ENCODE data around the gene RBSN. TPM values are rescaled to one million over a fixed set of nuclear protein-coding genes. Genes with fewer than 3 reads are reported as not detected.

RBSN gene
- total RNA-seq, 1 donor from 2014 or later = 17.7 TPM

DNA sequence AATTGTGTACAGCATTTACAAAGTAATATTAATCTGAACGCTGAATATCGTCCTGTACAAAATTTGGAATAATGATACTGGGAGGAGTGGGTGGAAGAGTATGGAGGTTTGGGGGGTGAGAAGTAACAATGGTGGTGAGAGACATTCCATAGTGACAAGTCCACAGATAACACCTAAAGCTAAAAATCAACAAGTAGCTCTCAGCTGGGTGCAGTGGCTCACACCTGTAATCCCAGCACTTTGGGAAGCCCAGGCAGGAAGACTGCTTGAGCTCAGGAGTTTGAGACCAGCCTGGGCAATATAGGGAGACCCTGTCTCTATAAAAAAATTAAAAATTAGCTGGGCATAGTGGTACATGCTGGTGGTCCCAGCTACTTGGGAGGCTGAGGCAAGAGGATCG is 38.9 kb downstream of the RBSN start:
- DNase-seq (ENCODE audit: low read depth in 2 of 2) = no peak

DNA sequence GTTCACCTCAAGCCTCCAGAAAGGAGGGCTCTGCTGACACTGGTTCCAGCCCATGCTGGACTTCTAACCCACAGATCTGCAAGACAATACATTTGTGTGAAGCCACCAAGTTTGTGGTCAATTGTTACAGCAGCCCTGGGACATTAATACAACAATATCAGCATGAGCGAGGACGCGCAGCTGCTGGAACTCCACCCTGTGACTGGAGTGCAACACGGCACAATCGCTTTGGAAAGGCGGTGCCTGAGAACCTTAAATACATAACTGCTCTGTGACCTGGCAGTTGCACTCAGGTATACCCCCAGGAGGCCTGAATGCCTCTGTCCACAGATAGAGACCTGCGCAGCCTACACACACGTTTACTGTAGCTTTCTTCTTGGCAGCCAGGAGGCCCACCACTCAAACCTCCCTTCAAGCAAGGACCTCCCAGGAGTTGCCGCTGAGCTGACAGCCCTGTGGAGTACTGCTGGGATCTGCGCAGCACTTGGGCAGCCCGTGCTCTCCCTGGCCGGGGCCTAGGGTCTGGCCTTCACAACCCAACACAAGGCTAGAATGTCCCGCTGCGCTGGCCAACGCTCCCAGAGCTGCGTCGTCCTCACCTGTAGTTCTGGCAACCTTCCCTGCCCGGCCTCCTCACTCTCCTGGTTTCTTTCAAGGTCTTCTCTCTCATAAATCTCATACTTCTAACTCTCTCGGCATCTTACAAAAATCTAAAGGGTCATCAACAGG is 42.1 kb downstream of the RBSN start:
- DNase-seq (ENCODE audit: low read depth in 2 of 2) = no peak

DNA sequence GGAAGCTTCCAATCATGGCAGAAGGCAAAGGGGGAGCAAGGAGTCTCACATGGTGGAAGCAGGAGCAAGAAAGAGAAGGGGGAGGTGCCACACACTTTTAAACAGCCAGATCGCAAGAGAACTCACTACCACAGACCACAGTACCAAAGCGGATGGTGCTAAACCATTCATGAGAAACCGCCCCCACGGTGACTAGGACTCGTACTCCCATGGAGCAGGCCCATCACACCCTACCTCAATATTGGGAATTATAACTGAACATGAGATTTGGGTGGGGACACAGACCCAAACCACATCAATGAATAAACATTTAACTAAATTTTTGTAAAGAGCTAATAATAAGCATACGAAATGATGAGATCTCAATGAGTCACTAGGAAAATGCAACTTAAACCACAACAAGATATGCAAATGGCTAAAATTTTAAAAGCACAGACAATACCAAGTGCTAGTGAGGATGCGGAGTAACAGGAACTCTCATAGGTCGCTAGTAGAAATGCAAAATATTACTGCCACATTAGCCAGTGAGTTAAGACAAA is 43.9 kb downstream of the RBSN start:
- DNase-seq (ENCODE audit: low read depth in 2 of 2) = no peak

DNA sequence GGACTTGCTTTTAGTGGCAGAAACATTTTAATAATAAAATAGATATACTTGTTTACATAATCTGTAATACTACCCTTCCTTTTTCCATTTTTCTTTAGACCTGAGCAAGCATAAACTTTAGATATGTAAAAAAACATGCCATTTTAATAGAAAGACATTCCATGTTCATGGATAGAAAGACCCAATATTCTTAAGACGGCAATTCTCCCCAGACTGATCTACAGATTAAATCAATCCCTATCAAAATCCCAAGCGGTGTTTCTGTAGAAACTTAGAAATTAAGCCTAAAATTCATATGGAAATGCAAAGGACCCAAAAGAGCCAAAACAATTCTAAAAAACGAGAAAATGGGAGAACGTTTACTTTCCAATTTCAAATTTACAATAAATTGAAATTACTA is 45.4 kb downstream of the RBSN start:
- no peak for DNase-seq (ENCODE audit: low read depth in 2 of 2)

DNA sequence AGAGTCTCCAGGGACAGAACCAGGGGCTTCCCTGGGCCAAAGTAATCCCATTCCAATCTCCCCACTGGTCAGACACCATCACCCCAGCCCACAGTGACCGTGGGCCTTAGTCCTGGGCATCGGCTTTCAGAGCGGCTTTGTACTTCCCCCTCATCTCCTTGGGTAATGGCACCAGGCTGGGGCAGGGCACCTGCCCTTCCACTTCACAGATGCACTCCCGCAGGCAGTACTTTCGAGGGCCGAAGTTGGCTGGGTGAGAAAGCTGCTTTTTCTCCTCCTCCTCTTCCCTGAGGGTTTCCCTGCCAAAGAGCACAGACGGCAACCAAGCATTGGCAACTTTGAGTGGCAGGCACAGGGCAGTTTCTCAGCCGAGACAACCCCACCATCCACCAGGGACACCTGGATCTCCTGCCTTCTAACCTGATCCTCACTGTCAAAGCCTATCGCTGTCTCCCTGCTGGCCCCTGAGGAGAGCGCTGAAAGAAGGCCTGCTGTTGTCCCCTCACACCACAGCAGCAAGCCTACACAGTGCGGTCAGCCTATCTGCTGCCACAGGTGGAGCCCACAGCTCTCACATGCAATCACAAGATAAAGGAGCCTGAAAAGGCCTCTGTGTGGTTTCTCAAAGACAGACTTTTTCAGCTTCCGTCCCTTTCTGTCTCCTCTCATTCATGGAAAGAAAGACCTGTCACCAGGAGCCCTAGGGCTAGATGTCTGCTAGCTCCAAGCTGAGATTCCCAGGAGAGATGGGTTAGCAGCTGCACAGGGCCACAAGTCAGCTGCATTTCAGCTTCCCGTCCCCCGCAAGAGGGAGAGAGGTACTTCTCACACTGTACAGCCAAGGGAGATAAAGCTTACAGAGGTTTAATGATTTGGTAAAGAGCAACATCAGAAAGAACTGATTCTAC is 46.4 kb downstream of the RBSN start:
- no peak for DNase-seq (ENCODE audit: low read depth in 2 of 2)

DNA sequence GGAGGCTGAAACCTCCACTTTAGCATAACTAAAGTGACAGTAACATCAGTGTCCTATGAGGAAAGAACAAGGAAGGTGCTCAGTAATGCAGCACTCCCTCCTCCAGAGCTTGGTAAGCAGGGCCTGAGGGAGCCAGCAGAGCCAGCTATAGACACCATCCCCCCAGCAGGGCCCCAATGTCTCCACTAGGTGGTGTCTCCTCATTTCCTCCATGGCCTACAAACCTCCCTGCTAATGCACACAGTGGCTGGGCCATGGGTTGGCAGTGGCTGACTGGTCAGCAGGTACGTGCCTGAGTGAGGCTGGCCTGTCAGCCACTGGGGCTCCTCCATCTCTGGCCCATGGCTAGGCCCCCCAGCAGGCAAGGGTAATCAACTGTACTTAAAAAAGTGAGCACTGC is 47.4 kb downstream of the RBSN start:
- DNase-seq (ENCODE audit: low read depth in 2 of 2) = peak; percentile 56 to 71

DNA sequence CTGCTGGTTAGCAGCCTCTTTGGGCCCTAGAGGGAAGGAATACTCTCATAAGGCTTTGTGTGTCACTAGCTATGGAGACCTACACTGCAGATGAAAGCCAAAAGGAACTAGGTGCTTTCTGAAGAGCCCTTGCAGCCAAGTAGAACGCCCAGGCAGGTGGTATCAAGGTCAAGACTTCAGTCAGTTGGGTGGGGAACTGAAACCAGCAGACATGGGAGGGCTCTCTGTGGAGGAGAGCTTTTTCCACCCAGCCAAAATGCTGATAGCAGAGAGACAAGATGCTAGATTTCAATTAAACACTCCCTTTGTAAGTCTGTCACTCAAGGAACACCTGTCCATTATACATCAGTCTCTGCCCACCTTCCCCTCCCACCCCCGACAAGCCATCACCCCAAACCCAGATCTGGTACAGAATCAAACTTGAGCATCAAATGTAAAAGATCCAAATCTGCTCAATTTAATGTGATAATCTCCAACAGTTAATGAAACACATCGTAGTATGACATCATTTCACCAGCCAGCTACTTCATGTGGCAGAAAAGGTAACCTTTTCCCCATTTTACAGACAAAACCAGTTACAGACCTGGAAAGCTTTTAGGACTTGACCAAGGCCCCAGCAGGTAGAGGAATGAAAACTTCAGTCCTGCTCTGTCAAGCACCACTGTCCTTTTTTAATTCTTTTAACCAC is 48.4 kb downstream of the RBSN start:
- no peak for DNase-seq (ENCODE audit: low read depth in 2 of 2)

DNA sequence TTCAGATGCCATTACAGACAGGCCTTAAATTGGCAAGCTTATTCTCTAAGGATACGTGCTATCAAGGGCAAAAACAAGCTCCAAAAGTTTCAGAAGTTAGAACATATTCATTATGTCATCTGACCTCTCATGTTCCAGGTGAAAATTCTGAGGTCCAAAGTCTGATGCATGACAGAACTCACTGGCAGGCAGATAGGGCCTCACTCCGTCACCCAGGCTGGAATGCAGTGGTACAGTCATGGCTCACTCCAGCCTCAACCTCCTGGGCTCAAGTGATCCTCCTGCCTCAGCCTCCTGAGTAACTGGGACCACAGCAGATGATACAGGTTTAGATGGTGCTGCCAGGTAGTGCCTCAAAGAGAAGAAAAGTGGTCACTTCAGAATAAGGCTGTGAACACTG is 49.4 kb downstream of the RBSN start:
- no peak for DNase-seq (ENCODE audit: low read depth in 2 of 2)

DNA sequence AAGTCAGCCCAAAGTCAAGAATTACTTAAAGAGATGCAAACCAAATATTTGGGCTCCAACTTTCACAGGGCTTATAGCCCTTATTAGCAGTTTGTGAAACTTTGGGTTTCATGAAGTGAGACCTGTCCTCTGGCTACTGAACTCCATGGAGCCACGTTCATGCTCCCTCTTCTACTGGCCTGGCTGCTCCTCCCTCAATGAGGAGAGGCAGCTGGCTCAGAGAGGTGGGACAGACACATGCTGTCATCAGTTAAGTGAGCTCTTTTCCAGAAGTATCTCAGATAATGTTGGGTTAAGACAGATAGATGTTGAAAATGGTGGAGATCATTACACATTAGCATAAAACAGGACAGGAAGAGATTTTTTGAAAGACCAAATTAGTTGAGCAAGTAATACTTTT is 53.3 kb downstream of the RBSN start:
- no peak for DNase-seq (ENCODE audit: low read depth in 2 of 2)

DNA sequence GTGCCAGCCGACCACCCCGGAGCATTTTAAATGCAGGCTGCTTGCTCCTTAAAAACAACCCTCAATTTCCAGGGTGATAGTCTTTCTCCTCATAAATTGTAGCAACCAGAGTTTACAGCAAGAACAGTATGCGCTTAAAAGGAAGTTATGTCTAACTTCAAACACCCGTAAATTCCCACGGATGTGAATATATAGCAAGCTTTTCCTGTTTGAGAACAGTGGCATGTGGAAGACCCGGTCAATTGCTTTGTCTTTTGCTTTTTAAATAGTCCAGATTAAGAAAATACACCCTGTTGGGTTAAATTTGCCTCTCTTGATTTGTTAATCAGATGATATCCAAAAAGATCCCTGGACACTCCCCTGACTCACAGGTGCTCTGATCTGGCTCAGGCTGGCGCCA is 54.6 kb downstream of the RBSN start:
- DNase-seq (ENCODE audit: low read depth in 2 of 2) = peak; percentile 57 to 60

DNA sequence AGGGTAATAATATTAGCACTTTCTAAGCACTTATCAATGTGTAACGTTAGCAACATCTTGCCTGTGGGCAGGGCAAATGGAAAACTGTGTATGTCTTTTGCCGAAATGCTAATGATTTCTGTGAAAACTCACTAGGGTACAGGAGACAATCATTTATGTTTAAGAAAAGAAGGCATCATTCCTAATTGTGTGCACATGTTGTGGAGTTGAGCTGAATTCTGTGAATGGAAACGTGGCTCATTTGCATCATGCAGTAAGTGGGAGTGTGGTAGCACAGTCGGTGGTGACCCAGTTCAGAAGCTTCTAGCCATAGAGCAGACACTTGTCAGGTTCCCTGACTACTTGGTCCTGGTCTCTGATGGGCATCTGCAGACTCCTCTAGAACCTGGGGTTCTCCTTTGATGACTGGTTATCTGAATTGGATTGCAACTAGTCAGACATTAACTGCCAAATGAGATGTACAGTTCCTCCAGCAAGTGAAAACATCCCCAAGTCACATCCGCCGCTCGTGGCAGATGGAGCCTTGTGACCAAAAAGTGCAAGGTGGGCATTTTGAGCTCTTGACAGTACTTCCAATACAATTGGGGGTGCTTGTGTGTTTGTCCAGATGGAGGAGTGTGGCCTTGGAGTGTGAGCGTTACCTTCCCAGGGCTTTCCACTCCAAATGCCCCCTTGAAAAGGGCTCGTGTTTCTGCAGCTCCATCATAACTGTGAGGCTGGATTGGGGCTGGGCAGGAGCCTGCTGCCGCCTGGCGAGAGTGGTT is 55.4 kb downstream of the RBSN start:
- no peak for DNase-seq (ENCODE audit: low read depth in 2 of 2)

DNA sequence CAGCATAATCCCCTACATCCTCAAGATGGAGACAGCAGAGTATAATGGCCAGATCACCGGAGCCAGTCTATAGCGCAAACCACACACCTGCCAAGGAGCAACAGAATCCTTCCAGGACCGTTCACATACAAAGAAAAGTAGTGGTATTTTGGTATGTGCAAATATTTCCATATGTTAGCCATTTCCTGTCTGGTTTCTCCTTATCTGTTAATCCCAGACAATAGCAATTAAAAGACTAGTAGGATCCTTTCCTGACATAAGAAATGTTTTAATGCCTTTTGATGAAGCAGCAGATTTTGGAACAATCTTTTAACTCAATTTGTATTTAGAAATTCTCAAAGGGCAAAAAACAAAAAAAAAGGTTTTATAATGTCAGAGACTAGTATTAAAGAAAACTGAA is 56.0 kb downstream of the RBSN start:
- peak in 1 of 2 donors; percentile 33 for DNase-seq (ENCODE audit: low read depth in 2 of 2)

DNA sequence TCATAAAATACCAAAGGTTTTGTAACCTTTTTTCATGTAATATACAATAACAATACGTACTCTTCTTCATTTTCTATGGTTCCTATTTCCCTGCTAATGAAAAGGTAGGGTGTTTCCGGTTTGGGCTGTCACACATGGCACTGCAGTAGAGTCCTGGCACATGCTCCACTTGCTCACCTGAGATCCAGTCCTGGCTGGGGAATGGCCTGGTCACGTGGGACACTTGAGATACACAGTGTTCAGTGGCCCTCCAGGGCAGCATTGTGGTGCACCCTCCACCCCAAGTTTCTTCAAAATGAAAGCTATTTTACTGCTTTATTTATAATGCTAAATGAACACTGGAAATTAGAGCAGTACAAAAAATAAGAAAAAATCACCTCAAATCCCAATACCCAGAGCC is 57.0 kb downstream of the RBSN start:
- DNase-seq (ENCODE audit: low read depth in 2 of 2) = no peak

DNA sequence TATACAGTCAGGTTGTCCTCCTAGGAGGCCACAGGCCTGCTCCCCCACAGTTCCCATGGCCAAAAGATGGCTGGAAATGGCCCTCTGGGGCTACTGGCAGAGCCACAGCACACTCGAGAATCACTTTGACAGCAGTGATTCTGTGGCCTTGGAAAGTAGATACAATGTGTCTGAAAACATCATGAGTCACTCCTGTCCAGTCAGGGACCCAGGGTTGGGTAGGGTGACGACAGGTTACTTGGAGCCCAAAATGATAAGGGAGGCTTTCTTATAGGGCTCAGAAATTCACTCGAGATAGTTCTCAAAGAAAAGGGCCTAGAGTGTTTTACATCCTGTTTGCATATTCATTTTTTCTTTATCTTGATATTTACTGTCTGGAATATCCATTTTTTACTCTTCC is 58.1 kb downstream of the RBSN start:
- DNase-seq (ENCODE audit: low read depth in 2 of 2) = no peak

DNA sequence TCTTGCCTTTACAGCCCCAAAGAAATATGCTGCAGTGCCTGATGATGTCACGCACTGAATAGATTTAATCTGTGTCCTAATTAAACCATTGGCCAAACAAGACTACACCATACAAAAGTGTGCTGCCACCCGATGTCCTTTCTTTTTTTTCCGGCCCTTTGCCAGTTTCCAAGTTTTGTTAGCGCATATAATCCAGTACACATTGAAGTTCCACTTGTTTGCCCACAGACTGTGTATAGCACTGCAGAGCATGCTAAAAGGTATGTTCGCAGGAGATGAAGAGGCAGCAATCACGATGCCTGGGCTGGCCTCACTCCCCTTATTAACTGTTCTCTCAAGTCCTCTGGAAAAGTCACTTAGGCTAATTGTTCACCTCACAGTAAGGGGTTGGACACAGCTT is 60.6 kb downstream of the RBSN start:
- no peak for DNase-seq (ENCODE audit: low read depth in 2 of 2)

DNA sequence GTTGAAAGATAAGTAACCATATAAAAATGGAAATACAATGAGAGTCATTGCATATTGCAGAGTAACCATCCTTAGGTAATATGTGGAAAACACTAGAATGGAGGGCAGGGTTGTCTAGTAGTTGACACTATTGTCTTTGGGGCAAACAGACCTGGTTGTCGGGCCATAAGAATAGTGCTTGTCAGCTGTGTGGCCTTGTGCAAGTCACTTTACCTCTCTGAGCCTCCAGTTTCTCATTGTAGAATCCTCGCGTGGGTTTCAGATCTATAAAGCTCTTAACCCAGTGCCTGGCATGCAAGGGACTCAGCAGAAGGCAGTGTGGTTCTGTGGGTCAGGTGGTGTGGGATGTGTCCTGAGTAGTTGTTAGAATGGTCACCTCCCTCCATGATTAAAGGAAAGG is 65.8 kb downstream of the RBSN start:
- DNase-seq (ENCODE audit: low read depth in 2 of 2) = no peak

DNA sequence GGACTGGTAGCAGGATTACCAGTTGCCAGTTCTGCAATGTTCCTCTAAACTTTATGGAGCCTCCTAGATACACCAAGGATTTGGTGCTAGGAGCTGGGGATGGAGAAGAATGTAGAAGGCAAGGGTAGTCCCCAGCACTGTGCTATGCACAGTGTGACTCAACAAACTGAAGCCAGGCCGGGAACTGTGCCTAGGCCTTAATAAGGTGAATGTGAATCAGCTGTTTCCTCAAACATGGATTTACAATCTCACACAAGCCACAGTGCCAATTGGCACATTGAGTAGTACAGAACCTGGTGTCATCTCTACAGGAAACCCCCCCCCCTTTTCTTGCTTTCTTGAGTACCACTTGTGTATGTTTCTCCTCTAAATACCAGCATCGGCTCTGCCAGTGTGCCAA is 66.3 kb downstream of the RBSN start:
- DNase-seq (ENCODE audit: low read depth in 2 of 2) = no peak

DNA sequence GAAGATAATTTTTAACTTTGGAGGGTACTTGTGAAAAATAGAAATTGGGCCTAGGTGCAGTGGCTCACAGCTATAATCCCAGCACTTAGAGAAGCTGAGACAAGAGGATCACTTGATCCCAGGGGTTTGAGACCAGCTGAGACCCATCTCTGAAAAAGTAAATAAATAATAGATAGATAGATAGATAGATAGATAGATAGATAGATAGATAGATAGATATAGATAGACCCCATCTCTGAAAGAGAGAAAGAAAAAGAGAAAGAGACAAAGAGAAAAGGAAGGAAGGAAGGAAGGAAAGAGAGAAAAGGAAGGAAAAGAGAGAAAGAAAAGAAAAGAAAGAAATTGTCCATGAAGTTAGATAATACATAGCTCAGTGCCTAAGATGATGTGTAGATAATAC is 69.3 kb downstream of the RBSN start:
- no peak for DNase-seq (ENCODE audit: low read depth in 2 of 2)

DNA sequence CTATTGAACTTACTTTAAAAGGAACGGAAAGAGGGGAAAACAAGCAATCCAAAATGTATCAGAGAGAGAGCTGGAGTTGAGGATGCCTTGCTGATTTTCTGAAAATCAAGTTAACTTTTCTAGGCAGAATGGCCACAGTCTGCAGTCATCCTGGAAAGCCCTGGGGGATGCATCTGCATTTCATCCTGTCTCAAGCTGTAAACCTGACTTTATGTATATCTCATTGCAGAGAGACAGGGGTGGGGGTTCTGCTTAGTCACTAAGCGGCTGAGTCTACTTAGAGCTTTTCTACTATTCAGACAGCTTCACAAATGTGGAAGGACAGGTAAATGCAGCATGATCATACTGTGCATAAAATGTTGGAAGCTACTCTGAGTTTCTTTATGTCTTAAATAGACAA is 75.2 kb downstream of the RBSN start:
- DNase-seq (ENCODE audit: low read depth in 2 of 2) = no peak

DNA sequence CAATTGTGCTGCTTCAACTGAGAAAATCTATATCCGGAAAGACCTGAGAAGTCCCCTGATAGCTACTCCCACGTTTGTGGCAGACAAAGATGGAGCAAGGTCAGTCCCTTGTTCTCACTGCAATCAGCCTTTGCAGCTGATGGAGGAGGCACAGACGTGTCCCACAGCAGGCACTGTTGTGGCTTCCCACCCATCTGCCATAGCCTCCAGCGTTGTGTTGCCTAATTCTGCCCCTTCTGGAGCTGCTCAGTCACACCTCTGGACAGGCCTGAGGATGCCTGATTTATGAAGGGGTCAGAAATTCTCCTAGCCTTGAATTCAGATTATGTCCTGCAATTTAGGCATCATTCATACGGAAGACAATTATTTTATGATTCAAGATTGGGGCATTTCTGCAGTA is 75.7 kb downstream of the RBSN start:
- no peak for DNase-seq (ENCODE audit: low read depth in 2 of 2)

Measured in lung microvascular endothelial cell (primary cell).